Uterus (tissue), 4 donors: ENCODE measurements around the gene MAPK10. TPM values are rescaled to one million over a fixed set of nuclear protein-coding genes. Genes with fewer than 3 reads are reported as not detected.

Experiments
- DNase-seq, 2 donors: peaks; one replicate each; pipeline ENCODE4 v3.0.0-alpha.2; 2019 to 2020
- H3K27ac ChIP-seq, 2 donors: fragments of 200-600 bp; sonication (generic); 1 replicate in 1 of 2; 2 replicates in 1 of 2; pipeline ENCODE4 v1.5.1; 2016 to 2018
- H3K27me3 ChIP-seq, 2 donors: fragments of 200-600 bp; sonication (generic); one replicate each; pipeline ENCODE4 v1.5.1; 2018 to 2019; ENCODE audit warnings: control low read depth in 1 of 2
- H3K36me3 ChIP-seq, 2 donors: fragments of 200-600 bp; sonication (generic); one replicate each; pipeline ENCODE4 v1.5.1; 2019; ENCODE audit warnings: control low read depth in 1 of 2
- H3K4me1 ChIP-seq, 2 donors: fragments of 200-600 bp; sonication (generic); one replicate each; pipeline ENCODE4 v1.5.1; 2018 to 2019; ENCODE audit warnings: control low read depth in 1 of 2
- H3K4me3 ChIP-seq, 2 donors: fragments of 200-600 bp; sonication (generic); 1 replicate in 1 of 2; 2 replicates in 1 of 2; pipeline ENCODE4 v1.5.1; 2018 to 2019; ENCODE audit warnings: mild to moderate bottlenecking in 1 of 2
- H3K9me3 ChIP-seq, 2 donors: fragments of 200-600 bp; sonication (generic); one replicate each; pipeline ENCODE4 v1.5.1; 2019; ENCODE audit warnings: control low read depth in 1 of 2
- CTCF ChIP-seq, 4 experiments: fragments of 200-600 bp in 2 of 4; fragments of 450-650 bp in 2 of 4; sonication (generic) in 2 of 4; IDR thresholded peaks; one replicate each; pipeline ENCODE4 v1.5.1; 2016 to 2019; ENCODE audit warnings: antibody characterized with exemption in 4 of 4, mild to moderate bottlenecking in 2 of 4, moderate library complexity in 1 of 4
- POLR2A ChIP-seq, 2 donors: fragments of 450-650 bp; IDR thresholded peaks; one replicate each; pipeline ENCODE4 v1.6.1; 2016; ENCODE audit warnings: antibody characterized with exemption in 2 of 2, mild to moderate bottlenecking in 1 of 2, moderate library complexity in 1 of 2
- intact Hi-C: fragments of 100-400 bp; cut with DNase I; formaldehyde crosslinking; loops from one replicate; pipeline ENCODE4 v1.15.1; 2023; ENCODE audit warnings: low total_unique reads
- small RNA-seq: library from RNA; depleted of rRNA; stranded (forward); fragments of <200 nt; gene quantifications from one replicate; pipeline ENCODE3, GENCODE V24; 2016
- total RNA-seq, 4 donors: library from RNA; depleted of rRNA in 3 of 4; stranded (reverse); fragments of >200 nt in 3 of 4; gene quantifications; one replicate each; pipeline versions ENCODE4 v1.1.0 to v1.2.4, GENCODE V29; 2014 to 2023
- donor health status: DM: yes; HTN: yes; CAD: no.

MAPK10 gene
- total RNA-seq, 4 donors from 2014 or later, result 38.2 to 144 (median 73.0) TPM

- Histone ChIP-seq H3K27ac (no peak overlapping the region), H3K9me3 (no peaks in the 10 kb centered on the region), H3K27me3 (no peaks in the 10 kb centered on the region), H3K4me1 (no peaks in the 10 kb centered on the region), H3K36me3 (no peaks in the 10 kb centered on the region), H3K4me3 (no peak overlapping the region)
- intact Hi-C loops, result no loop called here
- TF ChIP-seq CTCF (IDR thresholded peaks at IDR 0.05) (no peak), POLR2A (IDR thresholded peaks at IDR 0.05) (no peak)
- DNase-seq, result no peak
Measured at GRCh38 chr4:85952528-85952927, 407.3 kb downstream of the MAPK10 start.

- no peaks in the 10 kb centered on the region for H3K36me3 ChIP-seq
- no peaks in the 10 kb centered on the region for H3K4me1 ChIP-seq
- intact Hi-C loops, result no loop called here
- TF ChIP-seq POLR2A (IDR thresholded peaks at IDR 0.05) (no peak), CTCF (IDR thresholded peaks at IDR 0.05) (no peak)
- H3K9me3 ChIP-seq, result no peaks in the 10 kb centered on the region
- no peaks in the 10 kb centered on the region for H3K27me3 ChIP-seq
- no peak overlapping the region for H3K4me3 ChIP-seq
- no peak overlapping the region for H3K27ac ChIP-seq
- no peak for DNase-seq
Measured at GRCh38 chr4:85951099-85951498, 408.8 kb downstream of the MAPK10 start.

- H3K27me3 ChIP-seq, result no peaks in the 10 kb centered on the region
- no peak for TF ChIP-seq CTCF (IDR thresholded peaks at IDR 0.05)
- no peak for TF ChIP-seq POLR2A (IDR thresholded peaks at IDR 0.05)
- H3K27ac ChIP-seq, result no peak overlapping the region
- intact Hi-C loops, result no loop called here
- no peak overlapping the region for H3K4me3 ChIP-seq
- H3K9me3 ChIP-seq, result no peaks in the 10 kb centered on the region
- DNase-seq, result no peak
- H3K4me1 ChIP-seq, result no peaks in the 10 kb centered on the region
- H3K36me3 ChIP-seq, result no peaks in the 10 kb centered on the region
Measured at GRCh38 chr4:85946821-85947220, 413.0 kb downstream of the MAPK10 start.

GRCh38 chr4:85942107-85942506 lies 417.7 kb downstream of the MAPK10 start:
- no peaks in the 10 kb centered on the region for H3K9me3 ChIP-seq
- no peaks in the 10 kb centered on the region for H3K27me3 ChIP-seq
- no peak for DNase-seq
- intact Hi-C loops, result no loop called here
- no peaks in the 10 kb centered on the region for H3K36me3 ChIP-seq
- H3K4me3 ChIP-seq, result no peak overlapping the region
- TF ChIP-seq CTCF (IDR thresholded peaks at IDR 0.05), result no peak
- TF ChIP-seq POLR2A (IDR thresholded peaks at IDR 0.05), result no peak
- no peaks in the 10 kb centered on the region for H3K4me1 ChIP-seq
- no peak overlapping the region for H3K27ac ChIP-seq

- no peak for TF ChIP-seq POLR2A (IDR thresholded peaks at IDR 0.05)
- TF ChIP-seq CTCF (IDR thresholded peaks at IDR 0.05), result no peak
- DNase-seq, result no peak
- Histone ChIP-seq H3K9me3 (no peaks in the 10 kb centered on the region), H3K4me3 (no peak overlapping the region), H3K36me3 (no peaks in the 10 kb centered on the region), H3K4me1 (no peaks in the 10 kb centered on the region), H3K27me3 (no peaks in the 10 kb centered on the region), H3K27ac (no peak overlapping the region)
- intact Hi-C loops, result no loop called here
Measured at GRCh38 chr4:85940151-85940550, 419.7 kb downstream of the MAPK10 start.

Small RNA genes lying within 50 kb of the gene (small RNA-seq; reads per million reads assigned to genes)
- not detected for gene RN7SKP96

Other genes with a start within 250 kb of the MAPK10 start
- 10 to 100 TPM; 24.3 to 79.2 (median 37.9) TPM for gene PTPN13, start 234.3 kb upstream of the MAPK10 start, total RNA-seq